Nucleus accumbens (tissue), 56 donors: Measurements from ENCODE around the gene PTPRK.
"Not testable (repeated sequence)": the region's sequence is repeated elsewhere in the genome, so short reads cannot be mapped to it uniquely, and the experiment has no call there.

Source experiments
- DNase-seq, 56 donors: peaks; one replicate each; lab custom pipeline; 2025; lab: John Stamatoyannopoulos, UW

The PTPRK gene

DNA sequence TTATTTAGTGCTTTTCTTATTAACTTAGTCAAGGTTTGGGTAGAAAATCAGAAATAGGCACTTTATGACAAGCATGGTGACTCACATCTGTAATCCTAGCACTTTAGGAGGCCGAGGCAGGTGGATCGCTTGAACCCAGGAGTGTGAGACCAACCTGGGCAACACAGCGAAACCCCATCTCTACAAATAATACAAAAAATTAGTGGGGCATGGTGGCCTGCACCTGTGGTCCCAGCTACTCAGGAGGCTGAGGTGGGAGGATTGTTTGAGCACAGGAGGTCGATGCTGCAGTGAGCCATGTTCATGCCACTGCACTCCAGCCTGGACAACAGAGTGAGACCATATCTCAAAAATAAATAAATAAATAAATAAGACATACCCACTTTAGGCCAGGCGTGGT lies 568.2 kb downstream of the PTPRK start:
- no peak for DNase-seq

DNA sequence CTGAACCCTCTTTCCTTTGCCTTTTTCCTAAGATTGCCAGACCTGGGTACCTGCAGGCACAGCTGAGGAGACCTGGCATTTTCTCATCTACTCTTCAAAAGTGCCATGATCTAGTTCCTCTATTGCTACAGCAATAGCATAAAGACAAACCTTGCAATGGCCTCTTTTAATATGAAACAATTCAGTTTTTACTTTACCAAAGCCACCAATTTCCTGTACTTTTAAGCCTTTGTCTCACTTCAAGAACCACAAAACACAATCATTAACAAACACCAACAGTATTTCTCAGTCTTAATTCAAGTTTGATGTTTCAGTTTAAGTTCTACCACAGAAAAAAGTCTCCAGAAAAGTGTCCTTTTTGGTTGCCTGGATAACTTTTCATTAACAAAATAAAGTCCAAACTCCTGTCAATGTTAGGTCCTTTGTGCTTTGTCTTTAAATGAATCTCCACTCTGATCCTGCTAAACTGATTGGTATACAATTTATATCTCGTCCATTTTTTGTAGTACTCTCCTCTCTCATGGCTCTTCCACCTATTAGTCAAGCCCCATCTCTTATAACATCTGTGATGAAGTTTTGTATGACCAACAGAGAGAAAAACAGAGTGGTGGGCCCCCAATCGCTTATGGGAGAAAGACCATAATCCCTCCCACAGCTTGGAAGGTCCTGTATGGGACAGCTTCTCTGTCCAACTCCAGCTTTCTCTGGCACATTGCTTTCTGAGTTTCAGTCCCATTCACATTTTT lies 569.1 kb downstream of the PTPRK start:
- no peak for DNase-seq

DNA sequence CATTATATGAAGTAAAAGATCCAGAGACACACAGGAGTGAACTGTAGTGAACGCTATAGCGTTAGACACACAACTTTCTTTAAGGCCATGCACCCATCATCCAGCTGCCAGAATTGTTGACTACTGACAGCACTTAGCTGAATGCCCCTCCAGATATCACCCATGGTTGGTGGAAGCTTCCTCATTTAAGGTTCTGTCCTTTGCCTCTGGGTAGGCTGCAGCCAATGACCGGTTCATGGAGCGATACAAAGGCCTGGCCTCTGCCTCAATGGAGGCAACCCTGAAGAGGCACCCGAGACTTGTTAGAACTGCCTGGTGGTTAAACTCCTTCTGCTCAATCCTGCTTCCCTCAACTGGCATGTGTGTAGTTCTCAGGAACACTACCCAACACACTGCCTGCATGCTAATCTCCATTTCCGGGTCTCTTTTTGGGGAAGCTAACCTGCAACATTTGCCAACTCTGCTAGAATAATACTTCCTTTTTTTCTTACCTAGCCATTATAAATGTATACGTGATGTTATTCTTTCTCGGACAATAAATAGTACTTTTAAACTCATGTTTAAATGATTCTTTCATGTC lies 569.7 kb downstream of the PTPRK start:
- DNase-seq = no peak

DNA sequence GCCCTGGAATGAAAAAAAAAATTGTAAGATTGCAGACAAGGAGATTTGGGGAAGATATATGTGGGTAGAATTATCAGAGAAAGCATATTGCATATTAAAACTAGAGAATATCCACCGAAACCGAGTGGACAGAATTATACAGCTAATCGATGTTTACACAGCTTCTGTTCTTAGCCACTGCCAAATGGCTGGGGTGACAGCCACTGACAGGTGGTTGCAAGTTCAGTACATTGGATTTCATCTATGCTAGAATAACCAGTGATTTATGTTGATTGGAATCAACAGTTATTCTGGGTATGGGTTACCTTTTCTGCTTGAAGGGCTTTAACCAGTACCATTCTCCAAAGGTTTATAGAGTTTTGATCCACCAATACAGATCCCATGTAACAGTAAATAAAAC lies 571.1 kb downstream of the PTPRK start:
- DNase-seq = no peak

DNA sequence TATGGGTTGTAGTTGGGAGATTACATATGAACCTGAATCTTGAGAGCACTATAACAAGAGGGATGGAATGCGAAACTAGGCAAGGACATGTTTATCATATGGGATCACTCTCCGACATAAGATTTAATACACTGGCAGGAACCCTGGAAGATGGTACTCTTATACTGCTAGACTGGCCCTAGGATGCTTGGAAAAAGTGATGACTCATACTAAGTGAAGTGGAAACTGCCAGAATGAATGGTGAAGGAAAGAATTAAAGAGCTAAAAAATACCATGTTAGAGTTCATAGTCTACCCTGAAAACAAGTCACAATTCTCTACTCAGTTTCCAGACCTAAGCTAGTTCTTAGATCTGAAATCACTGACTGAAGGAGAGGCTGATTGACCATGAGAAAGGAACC lies 574.0 kb downstream of the PTPRK start:
- no peak for DNase-seq

DNA sequence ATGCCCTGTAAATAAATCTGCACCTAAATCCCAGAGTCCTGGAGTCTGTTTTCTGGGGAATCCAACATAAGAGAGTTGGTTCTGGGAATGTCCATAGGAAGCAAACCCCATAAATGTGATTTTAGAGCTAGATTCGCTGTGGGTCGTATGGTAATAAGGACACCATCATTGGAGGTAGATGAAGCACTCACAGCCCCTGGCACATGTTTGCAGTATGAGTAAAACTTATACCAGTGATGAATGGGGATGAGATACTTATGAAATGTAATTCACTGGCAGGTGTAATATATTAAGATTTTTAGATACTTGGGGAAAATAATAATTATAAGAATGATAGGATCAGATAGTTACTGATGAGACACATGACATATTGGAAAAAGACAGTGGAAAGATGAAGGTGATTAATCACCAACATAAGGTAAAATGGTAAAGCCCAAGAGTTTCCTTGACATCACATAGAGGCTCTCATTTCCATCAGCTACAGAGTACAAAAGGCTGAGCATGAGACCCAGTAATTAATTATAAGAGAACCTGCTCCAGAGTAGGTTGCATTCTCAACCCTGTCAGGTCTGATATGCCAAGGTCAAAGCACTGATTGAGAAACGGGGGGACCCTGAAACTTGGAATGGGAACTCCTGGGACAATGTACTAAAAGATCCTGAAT lies 574.8 kb downstream of the PTPRK start:
- no peak for DNase-seq

DNA sequence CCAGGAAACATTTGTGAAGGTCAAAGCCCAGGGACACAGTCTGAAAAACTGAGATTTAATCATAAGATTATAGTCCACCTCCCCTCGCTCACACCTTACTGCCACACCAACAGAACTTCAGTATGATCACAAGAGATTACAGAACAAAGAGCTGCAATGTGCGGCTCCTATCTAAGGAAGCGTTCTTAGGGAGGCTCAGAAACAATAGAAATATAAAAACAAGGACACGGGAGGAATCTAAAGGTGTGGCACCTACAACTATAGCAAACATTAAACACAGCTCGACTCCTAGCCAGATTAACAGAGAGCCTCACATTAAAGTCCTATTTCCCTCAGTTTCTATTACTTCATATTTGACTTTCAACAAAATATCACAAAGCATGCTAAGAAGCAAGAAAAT lies 579.2 kb downstream of the PTPRK start:
- no peak for DNase-seq

DNA sequence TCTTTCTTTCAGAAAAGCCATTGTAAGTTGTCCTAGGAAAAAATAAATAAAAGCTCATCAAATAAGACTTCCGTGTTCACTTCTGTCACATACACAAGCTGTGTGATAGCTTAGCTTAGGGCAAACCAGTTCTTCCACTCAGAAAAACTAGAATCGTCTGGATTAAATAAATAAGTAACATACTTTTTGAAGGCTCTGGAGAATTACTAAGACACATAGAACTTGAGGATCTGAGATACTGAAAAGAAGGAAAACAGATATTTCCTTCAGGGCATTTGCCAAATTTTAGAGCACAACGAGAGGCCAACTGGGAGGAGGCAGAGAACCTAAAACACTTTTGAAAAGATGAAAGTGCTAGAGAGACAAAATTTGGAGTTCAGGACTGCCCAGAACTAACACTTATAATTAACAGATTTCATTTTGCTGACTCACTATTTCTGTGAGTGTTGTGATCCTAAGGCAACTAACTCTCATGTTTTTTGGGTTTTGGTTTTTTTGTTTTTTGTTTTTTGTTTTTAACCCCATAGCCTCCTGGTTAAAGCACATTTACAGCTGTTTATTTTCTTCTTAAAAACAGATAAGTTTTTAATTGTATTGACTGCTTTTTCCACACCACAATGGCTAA lies 580.8 kb downstream of the PTPRK start:
- no peak for DNase-seq

DNA sequence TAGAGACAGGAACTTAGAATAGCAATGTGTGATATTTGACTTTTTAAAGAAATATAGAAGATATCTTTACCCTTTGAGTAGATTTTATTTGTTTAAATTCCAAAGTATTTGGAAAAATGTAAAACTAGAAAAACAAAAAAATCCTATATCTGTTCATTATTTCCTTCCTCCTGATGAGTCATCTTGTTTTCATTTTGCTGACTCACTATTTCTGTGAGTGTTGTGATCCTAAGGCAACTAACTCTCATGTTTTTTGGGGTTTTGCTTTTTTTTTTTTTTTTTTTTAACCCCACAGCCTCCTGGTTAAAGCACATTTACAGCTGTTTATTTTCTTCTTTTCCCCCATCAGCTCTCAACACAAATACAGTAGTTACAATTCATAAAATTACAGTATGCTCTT lies 581.7 kb downstream of the PTPRK start:
- DNase-seq = no peak

DNA sequence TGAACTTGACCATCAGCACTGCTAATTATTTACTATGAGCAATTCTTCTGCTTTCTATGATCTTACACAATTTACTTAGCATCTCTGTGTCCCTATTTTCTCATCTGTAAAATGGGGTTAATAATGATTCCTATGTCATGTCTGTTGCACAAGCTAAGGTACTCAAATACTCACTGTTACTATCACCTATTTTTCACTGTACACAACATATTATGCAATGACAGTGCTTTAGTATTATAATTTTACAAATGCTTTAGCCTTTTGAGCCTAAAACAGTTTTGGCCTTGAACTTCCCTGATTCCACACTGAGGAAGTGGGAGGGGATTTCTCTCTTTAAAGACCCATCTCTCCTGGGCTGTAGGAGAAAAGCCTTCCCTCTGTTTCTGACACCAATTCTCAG lies 582.7 kb downstream of the PTPRK start:
- no peak for DNase-seq

DNA sequence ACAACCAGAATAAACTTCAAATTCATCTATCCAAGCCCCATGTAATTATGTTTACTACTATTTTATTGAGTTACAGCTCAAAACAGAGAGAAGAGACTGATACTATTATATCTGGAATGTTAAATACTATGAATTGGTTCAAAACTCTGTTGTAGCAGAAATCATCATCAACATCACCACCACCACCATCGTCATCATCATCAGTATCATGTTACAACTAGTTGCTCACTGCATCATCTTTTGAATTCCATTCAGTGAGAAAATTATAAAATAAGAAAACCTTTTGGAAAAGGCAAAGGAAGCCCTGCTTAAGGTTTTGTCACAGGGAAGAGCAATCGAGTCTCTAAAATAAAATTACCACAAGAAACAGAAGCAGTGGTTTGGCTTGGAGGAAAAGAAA lies 583.3 kb downstream of the PTPRK start:
- DNase-seq = no peak

DNA sequence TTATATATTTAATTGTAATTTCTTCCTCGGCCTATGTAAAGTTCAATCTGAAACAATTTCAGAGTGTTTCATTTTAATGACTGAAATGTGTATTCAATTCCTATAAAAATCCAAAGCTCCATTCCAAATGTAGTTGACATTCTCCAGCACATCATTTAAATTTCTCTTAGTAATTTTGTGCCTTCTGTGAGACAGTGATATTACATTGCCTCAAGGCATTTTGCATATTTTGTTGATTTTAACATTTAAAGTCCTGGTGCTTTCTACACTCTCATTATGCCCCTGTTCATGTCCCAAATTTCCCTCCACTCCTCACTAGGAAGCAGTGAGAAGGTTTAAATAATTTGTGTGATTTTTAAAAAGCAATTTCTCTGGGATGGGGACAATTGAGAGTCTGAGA lies 585.4 kb downstream of the PTPRK start:
- DNase-seq = no peak

DNA sequence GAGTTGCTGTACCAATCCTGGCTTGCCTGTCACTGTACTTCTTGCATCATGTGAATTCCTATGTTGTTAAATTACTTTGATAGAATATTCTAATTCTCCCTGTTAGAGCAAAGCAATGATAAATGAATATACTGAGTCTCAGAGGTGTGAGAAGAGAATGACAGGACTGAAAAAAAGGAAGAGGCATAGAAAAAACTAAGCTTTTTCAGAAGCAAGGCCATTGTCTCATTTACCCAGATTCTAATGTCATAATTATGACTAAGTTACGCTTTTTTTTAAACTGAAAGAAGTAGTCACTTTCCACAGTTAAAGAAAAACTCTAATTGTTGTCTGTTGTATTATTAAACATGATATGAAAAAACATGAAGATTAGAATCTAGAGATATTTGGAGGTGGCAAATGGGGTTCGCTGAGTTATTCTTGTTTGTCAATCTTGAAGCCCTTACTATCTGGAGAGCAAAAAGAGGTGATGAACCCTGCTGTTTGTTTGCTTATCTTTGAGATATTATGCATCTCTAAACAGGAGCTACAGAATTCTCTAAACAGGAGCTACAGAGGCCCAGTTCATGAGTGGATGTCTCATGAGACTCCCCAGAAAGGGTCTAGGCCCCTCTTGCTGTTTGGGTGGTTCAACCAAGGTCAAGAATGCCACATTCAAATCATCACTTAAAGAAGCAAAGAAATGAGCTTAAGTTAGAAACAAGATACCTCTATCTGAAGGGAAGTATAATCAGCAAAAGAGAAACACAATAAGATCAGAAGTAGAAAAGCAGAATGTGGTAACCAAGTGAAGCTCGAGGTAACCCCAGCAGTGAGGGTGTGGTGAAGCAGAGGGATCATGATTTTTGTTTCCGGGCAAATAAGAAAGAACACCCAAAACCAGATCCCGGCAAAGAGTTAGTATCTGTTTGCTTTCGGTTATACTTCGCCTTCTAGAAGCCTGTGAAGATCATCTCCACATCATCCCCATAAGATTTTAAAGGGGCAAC lies 586.3 kb downstream of the PTPRK start:
- DNase-seq = no peak

DNA sequence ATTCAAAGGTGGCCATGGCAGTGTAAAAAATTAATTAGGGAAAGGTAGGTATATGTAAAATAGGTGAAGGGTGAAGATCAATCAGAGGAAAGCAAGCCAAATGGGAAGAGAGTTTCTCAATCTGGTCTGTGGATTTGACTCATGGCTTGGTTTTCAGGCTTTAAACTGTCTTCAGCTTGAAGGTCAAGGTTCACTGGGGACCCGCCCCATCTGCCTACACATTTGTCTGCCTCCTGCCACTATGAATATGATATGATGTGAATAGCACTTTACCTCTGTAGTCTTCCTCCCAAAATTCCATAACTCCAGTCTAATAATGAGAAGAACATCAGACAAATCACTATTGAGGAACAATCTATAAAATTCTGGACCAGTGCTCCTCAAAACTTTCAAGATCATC lies 587.3 kb downstream of the PTPRK start:
- DNase-seq = no peak

DNA sequence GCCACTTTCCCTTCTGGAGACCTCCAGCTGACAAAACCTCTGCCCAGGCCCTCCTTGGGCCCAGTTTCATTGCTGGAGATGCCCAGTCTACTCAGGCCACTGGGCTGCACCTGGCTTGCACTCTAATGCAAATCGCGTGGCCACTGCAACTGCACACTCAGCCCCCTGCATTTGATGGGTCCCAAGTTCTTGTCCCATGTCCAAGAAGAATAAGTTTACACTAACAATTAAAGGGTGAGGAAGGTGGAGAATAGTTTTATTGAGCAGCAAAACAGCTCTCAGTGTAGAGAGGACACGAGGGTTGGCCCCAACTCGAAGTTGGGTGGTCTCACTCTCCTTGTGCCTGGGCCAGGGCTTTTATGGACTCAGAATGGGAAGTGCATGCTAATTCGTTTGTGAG lies 587.7 kb downstream of the PTPRK start:
- DNase-seq = no peak

DNA sequence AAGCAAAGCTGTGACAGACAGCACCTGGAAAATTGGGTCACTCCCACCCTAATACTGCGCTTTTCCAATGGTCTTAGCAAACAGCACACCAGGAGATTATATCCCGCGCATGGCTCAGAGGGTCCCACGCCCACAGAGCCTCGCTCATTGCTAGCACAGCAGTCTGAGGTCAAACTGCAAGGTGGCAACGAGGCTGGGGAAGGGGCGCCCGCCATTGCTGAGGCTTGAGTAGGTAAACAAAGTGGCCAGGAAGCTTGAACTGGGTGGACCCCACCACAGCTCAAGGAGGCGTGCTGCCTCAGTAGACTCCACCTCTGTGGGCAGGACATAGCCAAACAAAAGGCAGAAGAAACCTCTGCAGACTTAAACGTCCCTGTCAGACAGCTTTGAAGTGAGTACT lies 594.0 kb downstream of the PTPRK start:
- not testable (repeated sequence) for DNase-seq

DNA sequence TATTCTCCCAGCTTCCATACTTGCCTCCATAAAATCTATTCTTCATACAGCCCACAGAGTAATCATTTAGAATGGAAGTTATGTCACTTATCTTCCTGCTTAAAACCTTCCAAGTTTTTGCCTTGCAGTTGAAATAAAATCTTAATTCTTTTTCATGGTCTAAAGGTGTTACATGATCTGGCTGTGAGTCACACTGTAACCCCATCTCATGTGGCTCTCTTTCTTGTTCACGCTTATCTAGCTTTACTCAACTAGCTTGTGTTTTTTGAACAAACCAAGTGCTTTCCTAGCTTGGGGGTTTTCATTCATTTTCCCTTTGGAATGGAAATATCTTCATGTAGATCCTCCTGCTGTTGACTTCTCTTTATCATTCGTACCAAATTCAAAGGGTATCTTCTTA lies 596.0 kb downstream of the PTPRK start:
- no peak for DNase-seq

DNA sequence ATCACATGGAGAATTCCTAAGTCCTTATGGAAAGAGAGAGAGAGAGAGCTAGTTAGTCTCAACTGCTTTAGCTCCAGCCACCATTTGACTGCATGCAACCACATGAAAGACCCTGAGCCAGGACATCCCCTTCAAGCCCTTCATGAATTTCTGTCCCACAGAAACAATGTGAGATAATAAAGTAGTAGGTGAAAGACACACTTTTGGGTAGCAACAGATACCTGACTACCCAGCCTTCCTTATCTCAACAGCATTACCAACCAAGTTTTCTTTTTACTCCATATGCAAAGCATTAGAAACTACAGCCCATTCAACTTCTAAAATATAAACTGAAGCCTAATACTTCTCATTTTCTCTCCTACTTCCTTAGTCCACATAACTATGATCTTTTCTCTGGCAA lies 596.4 kb downstream of the PTPRK start:
- DNase-seq = no peak

DNA sequence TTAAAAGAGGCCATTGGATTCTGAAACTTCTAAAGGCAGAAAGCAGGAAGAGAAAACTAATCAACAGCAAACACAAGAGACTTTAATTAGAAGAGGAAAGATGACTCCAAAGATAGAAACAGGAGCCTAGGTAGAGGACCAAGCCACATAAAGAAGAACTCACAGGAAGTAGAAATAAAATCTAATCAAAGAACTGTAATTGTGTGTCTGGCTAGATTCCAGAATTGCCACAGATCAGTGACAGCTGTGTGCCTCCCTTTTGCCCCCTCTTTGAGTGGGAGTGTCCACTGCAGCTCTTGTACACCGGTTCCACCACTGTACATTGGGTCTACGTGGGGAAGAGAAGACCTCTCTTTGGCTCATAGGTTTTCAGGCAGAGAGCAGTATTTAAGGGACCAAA lies 597.3 kb downstream of the PTPRK start:
- DNase-seq = no peak

DNA sequence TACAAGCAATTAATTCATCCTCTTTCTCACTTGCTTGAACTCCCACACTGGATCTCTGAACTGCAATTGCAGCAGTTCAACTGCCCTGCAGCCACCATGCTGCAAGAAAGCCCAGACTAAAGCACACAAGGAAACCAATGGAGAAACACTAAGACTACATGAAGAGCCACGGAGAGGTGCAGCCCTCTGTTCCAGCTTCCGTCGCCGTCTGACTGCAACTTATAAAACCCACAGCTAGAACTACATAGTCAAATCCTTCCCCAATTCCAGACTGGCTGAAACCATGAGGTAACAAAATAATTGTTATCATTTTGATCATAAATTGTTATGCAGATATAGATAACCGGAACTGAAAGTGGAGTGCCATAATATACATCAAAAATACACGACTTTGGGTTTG lies 598.4 kb downstream of the PTPRK start:
- no peak for DNase-seq
